Dermis blood vessel endothelial cell (primary cell): ENCODE measurements around the gene ANKRD36C. TPM values are rescaled to one million over a fixed set of nuclear protein-coding genes. Genes with fewer than 3 reads are reported as not detected.
"Not testable (repeated sequence)": the region's sequence is repeated elsewhere in the genome, so short reads cannot be mapped to it uniquely, and the experiment has no call there.

Source experiments
- DNase-seq: peaks from one replicate; pipeline ENCODE4 v3.0.0; 2010
- total RNA-seq: library from RNA; depleted of rRNA; stranded (reverse); fragments of >200 nt; gene quantifications from 2 replicates; pipeline ENCODE4 v1.2.3, GENCODE V29; 2014

The ANKRD36C gene
- total RNA-seq = 38.0 and 56.8 TPM in 2 replicates

GRCh38 chr2:95991351-95992094, at the start of gene ANKRD36C:
Gene ANKRD36C, minus strand, starts transcription at chr2:95991824. Its CDS starts 116 bp downstream, at chr2:95991708.
- DNase-seq = peak; percentile 41

- not testable (repeated sequence) for DNase-seq
These were observed 43.9 kb upstream of the ANKRD36C start for GRCh38 chr2:96035554-96035953.

- not testable (repeated sequence) for DNase-seq
These were observed 43.2 kb upstream of the ANKRD36C start, which contains the start of gene GPAT2 for GRCh38 chr2:96034792-96035191. Gene GPAT2, minus strand, starts transcription at chr2:96034916. Its CDS starts 2,557 bp downstream, at chr2:96032359.

- not testable (repeated sequence) for DNase-seq
These were observed 42.4 kb upstream of the ANKRD36C start for GRCh38 chr2:96033997-96034396.

- not testable (repeated sequence) for DNase-seq
These were observed 36.2 kb upstream of the ANKRD36C start for GRCh38 chr2:96027725-96028325.

GRCh38 chr2:96025755-96026154, 34.1 kb upstream of the ANKRD36C start:
- DNase-seq = not testable (repeated sequence)

- DNase-seq = no peak
These were observed 33.5 kb upstream of the ANKRD36C start for GRCh38 chr2:96025194-96025492.

- no peak for DNase-seq
These were observed 32.9 kb upstream of the ANKRD36C start for GRCh38 chr2:96024336-96025193.

GRCh38 chr2:96023701-96024100, 32.1 kb upstream of the ANKRD36C start:
- DNase-seq = not testable (repeated sequence)

- peak; percentile 82 for DNase-seq
These were observed 31.2 kb upstream of the ANKRD36C start for GRCh38 chr2:96022701-96023447.

GRCh38 chr2:96022126-96022525, 30.5 kb upstream of the ANKRD36C start:
- DNase-seq = not testable (repeated sequence)

GRCh38 chr2:96021142-96021541, 29.5 kb upstream of the ANKRD36C start:
- DNase-seq = not testable (repeated sequence)

- not testable (repeated sequence) for DNase-seq
These were observed 28.4 kb upstream of the ANKRD36C start for GRCh38 chr2:96019909-96020590.

- DNase-seq = not testable (repeated sequence)
These were observed 24.7 kb upstream of the ANKRD36C start for GRCh38 chr2:96016321-96016720.

GRCh38 chr2:96012792-96013264, 21.2 kb upstream of the ANKRD36C start:
- DNase-seq = not testable (repeated sequence)

GRCh38 chr2:96012086-96012791, 20.6 kb upstream of the ANKRD36C start:
- not testable (repeated sequence) for DNase-seq

GRCh38 chr2:96011129-96011455, 19.5 kb upstream of the ANKRD36C start:
- DNase-seq = peak; percentile 44

- peak; percentile 81 for DNase-seq
These were observed 18.9 kb upstream of the ANKRD36C start for GRCh38 chr2:96010320-96011128.

GRCh38 chr2:96009833-96010232, 18.2 kb upstream of the ANKRD36C start:
- DNase-seq = not testable (repeated sequence)

GRCh38 chr2:96008051-96008450, 16.4 kb upstream of the ANKRD36C start:
- DNase-seq = not testable (repeated sequence)
